Gastroesophageal sphincter (tissue), 3 donors: ENCODE measurements around the gene ZNF516.

ENCODE experiments used
- CTCF ChIP-seq, 4 experiments: fragments of 200-600 bp in 2 of 4; fragments of 450-650 bp in 2 of 4; sonication (generic) in 1 of 4; IDR thresholded peaks; one replicate each; pipeline ENCODE4 v1.5.1; 2017 to 2019; ENCODE audit warnings: antibody characterized with exemption in 4 of 4, mild to moderate bottlenecking in 2 of 4, moderate library complexity in 2 of 4
- EP300 ChIP-seq: sonication (generic); formaldehyde crosslinking; IDR thresholded peaks from one replicate; pipeline ENCODE4 v1.6.1; 2017; ENCODE audit warnings: antibody characterized with exemption, mild to moderate bottlenecking
- POLR2A ChIP-seq, 2 donors: fragments of 450-650 bp; IDR thresholded peaks; one replicate each; pipeline ENCODE4 v1.6.1; 2017; ENCODE audit warnings: antibody characterized with exemption in 2 of 2, mild to moderate bottlenecking in 2 of 2, moderate library complexity in 1 of 2
- POLR2AphosphoS5 ChIP-seq: sonication (generic); formaldehyde crosslinking; IDR thresholded peaks from one replicate; pipeline ENCODE4 v1.6.1; 2017; ENCODE audit warnings: antibody characterized with exemption

GRCh38 chr18:76338088-76338487, 157.0 kb downstream of the ZNF516 start:
- TF ChIP-seq CTCF (IDR thresholded peaks at IDR 0.05) (no peak), EP300 (no peak), POLR2A (IDR thresholded peaks at IDR 0.05) (no peak), POLR2AphosphoS5 (no peak)
